Measurements from ENCODE around the gene USP11.

- TF ChIP-seq EZH2 (IDR thresholded peaks at IDR 0.05; ENCODE audit: borderline replicate concordance, low read length), result no peak
- TF ChIP-seq, protein P1, sequence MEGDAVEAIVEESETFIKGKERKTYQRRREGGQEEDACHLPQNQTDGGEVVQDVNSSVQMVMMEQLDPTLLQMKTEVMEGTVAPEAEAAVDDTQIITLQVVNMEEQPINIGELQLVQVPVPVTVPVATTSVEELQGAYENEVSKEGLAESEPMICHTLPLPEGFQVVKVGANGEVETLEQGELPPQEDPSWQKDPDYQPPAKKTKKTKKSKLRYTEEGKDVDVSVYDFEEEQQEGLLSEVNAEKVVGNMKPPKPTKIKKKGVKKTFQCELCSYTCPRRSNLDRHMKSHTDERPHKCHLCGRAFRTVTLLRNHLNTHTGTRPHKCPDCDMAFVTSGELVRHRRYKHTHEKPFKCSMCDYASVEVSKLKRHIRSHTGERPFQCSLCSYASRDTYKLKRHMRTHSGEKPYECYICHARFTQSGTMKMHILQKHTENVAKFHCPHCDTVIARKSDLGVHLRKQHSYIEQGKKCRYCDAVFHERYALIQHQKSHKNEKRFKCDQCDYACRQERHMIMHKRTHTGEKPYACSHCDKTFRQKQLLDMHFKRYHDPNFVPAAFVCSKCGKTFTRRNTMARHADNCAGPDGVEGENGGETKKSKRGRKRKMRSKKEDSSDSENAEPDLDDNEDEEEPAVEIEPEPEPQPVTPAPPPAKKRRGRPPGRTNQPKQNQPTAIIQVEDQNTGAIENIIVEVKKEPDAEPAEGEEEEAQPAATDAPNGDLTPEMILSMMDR (IDR thresholded peaks at IDR 0.05; ENCODE audit: low read length), result no peak
These were observed 1.6 kb upstream of the USP11 start for GRCh38 chrX:47231167-47231566.
